OCI-M2 (cell line): ENCODE data around the gene TRIM50.
"Not testable (repeated sequence)": the region's sequence is repeated elsewhere in the genome, so short reads cannot be mapped to it uniquely, and the experiment has no call there.

Source experiments
- DNase-seq: peaks from one replicate; lab custom pipeline; 2025; ENCODE audit not compliant: unreplicated experiment; lab: John Stamatoyannopoulos, UW

The TRIM50 gene

GRCh38 chr7:73350306-73351068, 22.6 kb upstream of the TRIM50 start:
- no peak for DNase-seq

DNA sequence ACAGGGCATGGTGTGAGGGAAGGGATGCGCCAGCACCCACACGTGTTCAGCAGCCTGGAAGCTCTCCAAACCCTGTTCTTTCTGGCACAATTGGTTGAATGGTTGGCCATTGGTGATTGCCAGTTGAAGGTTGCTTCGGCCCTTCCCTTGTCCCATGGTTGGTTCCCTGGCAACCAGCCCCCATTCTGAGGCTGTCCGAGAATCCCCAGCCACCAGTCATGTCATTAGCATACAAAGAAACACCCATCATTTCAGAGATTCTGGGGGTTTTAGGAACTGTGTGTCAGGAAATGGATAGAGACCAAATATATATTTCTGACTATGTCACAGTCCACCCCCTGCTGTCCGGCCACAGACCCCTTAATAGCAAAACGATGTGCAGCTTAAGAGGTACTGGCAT, 21.9 kb upstream of the TRIM50 start:
- no peak for DNase-seq

DNA sequence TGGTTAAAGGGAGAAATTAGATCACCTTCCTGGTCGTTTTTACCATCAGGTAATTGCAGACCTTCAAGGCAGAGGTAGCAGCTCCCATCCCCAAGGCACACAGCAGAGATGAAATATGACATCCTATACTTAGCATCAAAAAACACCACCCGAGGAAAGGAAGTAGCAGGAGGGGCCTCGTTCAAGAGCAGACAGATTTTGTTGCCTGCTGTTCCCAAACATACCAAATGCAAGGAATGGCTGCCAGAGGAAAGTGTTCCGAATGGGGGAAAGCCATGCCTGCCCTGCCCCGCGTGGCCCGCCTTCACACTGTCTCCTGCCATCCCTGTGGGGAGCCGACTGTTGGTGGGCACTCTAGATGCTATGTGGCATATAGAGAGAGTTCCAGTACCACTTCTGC, 18.1 kb upstream of the TRIM50 start:
- DNase-seq: no peak

DNA sequence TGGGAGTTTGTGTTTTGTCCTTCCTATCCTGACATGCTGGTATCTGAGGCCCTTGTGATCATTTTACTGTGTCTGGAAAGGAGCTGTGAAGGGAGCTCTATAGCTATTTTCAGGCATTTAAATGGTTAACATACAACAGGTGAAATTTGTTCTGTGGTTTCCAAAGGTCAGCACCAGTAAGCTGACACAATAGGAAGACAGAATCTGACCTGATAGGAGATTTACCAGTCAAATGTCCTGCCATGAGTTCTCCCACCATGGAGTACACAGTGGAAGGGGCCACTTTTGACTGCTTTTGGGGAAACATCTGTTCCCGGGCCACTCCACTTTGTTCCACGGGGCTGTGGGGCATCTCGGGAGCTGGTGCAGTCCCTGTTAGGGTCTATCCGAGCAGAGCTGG, 17.7 kb upstream of the TRIM50 start:
- no peak for DNase-seq

- DNase-seq: no peak
Measured at GRCh38 chr7:73343671-73344380, 15.9 kb upstream of the TRIM50 start.

DNA sequence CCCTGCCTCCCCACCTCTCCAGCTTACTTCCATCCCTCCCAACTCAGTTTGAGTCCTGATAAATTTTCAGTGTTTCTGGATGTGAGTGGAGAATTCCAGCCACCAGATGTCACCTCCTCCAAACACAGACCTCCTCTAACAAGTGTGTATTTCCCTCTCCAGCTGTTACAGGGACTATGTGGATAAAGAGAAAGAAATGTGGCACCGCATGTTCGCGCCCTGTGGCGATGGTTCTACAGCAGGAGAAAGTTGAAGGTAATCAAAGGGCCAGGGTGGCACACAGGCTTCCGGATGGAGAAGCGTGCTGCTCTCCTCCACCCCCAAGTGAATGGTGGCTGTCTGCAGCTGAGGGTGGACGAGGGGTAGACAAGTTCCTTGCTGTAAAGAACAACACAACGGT, 14.8 kb upstream of the TRIM50 start:
- DNase-seq: no peak

DNA sequence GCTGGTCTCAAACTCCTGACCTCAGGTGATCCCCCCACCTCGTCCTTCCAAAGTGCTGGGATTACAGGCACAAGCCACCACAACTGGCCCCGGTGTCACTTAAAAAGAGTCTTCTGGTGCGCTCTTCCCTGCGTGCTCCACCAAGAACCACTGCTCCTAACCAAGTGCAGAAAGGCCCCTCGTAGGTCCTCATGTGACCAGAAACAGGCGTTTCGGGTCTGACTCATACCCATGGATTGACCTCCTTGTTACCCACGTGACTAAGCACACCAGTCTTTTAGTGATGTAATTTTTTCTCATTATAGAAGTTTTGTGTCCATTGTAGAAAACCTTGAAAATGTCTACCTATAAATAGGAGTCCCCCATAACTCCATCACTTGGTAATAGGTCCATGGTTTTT, 14.0 kb upstream of the TRIM50 start:
- no peak for DNase-seq

DNA sequence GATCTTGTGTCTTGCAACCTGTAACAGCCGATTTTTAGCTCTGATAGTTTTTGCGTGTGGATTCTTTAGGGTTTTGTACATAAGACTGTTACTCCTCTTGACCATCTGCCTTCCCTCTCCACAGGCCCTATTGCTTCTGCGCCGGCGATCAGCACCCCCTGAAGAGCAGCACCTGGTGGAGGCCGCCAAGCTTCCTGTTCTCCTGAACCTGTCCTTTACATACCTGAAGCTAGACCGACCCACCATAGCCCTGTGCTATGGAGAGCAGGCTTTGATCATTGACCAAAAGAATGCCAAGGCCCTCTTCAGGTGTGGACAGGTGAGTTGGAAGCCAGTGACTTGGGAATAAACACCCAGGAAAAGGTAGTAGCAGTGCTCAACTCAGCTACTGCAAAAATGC, 12.6 kb upstream of the TRIM50 start:
- DNase-seq: no peak

DNA sequence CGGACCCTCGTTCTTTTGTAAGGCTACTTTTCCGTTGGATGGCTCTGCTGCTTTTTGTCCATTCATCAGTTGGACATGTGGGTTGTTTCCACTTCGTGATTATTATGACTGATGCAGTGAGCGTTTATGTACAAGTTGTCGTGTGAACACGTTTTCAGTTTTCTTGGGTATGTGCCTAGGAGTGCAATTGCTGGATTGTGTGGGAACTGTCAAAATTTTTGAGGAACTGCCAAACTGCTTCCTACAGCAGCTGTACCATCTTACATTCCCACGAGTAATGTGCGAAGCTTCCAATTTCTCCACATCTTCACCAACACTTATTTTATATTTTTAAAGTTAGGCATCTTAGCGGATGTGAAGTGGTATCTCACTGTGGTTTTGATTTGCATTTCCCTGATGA, 10.4 kb upstream of the TRIM50 start:
- DNase-seq: no peak

GRCh38 chr7:73332447-73332846, 4.6 kb upstream of the TRIM50 start:
- DNase-seq: no peak

DNA sequence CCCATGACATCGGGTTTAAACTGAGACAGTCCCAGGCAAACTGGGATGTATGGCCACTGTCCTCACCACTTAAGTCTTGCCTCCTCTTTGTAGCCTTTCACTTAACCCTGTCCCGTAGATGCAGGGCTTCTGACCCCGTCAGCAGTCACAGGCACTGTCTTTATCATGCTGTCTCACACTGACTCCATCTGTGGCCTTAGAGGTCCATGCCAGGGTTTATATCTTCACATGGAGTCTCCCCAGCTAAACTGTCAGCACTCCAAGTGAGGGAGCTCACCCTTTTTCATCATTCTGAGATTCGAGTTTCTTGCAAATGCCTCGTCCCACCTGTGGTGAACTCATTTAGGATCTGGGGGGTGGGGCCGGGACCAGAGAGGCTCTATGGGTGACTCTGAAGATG, 2.9 kb upstream of the TRIM50 start:
- DNase-seq: no peak

GRCh38 chr7:73329861-73330581, 2.1 kb upstream of the TRIM50 start:
- no peak for DNase-seq

GRCh38 chr7:73328696-73329095, 814 bp upstream of the TRIM50 start:
- DNase-seq: no peak

DNA sequence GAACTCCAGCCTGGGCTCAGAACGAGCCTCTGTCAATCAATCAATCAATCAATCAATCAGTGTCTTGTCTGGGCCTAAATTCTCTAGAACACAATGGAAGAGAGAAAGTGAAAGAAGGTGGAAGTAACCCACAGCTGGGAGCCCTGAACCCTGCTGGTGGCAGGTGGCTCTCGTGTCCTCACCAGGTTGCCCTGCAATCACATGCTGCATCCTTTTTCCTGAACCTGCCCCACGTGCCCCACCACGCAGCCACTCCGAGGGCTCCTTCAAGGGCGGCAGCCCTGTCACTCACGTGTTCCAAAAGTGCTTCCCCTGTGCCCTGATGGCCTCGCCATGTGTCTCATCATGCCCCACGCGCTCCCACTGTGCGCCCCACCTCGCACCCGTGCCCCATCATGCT, 433 bp downstream of the TRIM50 start:
- DNase-seq: not testable (repeated sequence)

DNA sequence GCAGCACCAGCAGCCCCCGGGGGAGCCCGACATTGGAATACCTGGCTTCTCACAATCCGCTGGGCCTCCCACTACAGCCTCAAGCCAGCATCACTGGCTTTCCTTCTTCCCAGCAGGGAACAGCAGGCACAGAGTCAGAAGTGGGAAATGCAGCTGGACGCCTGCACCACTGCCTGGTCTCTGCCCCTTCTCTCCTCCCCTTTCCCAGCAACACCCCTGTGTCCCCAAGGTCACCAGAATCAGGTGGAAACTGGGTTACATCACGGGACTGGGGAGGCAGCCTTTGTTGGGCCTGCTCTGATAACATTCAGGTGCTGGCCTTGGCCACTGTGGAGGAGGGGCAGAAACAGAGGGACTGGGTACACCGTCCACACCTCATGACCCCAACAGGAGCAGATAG, 2.5 kb downstream of the TRIM50 start:
- not testable (repeated sequence) for DNase-seq

GRCh38 chr7:73324081-73324845, 3.6 kb downstream of the TRIM50 start:
- not testable (repeated sequence) for DNase-seq

DNA sequence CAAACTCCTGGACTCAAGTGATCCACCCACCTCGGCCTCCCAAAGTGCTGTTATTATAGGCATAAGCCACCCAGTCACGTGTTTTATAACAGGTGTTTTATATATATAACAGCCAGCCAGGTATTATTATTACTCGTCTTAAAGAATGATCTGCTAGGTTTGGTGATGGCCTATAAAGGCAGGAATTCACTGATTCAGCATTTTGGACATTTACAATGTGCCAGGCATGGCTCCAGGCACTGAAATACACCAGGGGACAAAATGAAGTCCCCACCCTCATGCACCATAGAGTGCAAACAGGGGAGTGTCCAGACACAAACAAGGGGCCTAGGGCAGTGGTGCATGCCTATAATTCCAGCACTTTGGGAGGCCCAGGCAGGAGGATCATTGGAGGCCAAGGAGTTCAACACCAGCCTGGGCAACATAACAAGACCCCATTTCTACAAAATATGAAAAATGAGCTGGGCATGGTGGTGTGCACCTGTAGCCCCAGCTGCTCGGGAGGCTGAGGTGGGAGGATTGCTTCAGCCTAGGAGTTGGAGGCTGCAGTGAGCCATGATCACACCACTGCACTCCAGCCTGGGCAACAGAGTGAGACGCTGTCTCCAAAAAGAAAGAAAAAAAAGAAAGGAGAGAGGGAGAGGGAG, 4.3 kb downstream of the TRIM50 start:
- not testable (repeated sequence) for DNase-seq

- DNase-seq: not testable (repeated sequence)
Measured at GRCh38 chr7:73320009-73320408, 7.9 kb downstream of the TRIM50 start.

DNA sequence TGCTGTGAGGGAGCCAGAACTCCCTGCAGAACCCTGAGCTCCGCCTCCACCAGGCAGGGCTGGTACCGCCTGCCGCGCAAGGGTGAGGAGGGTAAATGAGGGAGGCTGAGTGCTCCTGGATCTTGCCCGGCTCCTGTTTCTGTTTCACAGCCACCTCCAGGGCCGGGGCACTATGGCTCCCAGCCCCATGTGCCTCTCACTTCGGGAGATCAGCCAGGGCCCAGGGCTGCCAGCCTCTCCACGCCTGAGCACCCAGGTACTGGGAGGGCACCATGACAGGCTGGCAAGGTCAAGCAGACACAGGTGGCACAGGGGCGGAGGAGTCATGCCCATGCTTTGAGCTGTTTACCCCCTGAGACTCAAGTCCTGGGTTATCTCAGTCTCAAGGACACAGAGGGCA, 8.3 kb downstream of the TRIM50 start:
- not testable (repeated sequence) for DNase-seq

- not testable (repeated sequence) for DNase-seq
Measured at GRCh38 chr7:73318656-73319204, 9.2 kb downstream of the TRIM50 start.
